HepG2 (cell line): ENCODE data around the gene DHRS1. TPM values are rescaled to one million over a fixed set of nuclear protein-coding genes. Genes with fewer than 3 reads are reported as not detected.

Experiments
- ATAC-seq: fragments of 200-7000 bp; cut with Tn5 transposase; 3 replicates; pipeline ENCODE4 v1.9.1; 2020; ENCODE audit warnings: mild to moderate bottlenecking, moderate library complexity
- BruUV-seq: library from RNA; stranded (reverse); fragments of 400-500 nt; replicated peaks from 2 replicates; lab custom pipeline; 2021; lab: Mats Ljungman, UMichigan
- CTCF ChIA-PET: fragments of 300-600 bp; formaldehyde crosslinking; extraction: SDS; loops from one replicate; lab custom pipeline; 2021; ENCODE audit warnings: low total read pairs, inconsistent platforms, low intra/inter-chr PET ratio; lab: Yijun Ruan, JAX
- POLR2A ChIA-PET: fragments of 350-600 bp; sonication (Branson Sonifier 250); formaldehyde crosslinking; loops from one replicate; lab custom pipeline; 2020; ENCODE audit warnings: antibody characterized with exemption, inconsistent platforms; lab: Yijun Ruan, JAX
- DNase-seq: peaks from one replicate; pipeline ENCODE4 v3.0.0-alpha.2; 2015; ENCODE audit warnings: low spot score
- FAIRE-seq: peaks from 3 replicates; lab custom pipeline; 2011; peaks lifted over from hg19 to GRCh38; lab: Jason Lieb, UNC
- H2AFZ ChIP-seq: one replicate; pipeline ENCODE4 v1.6.1; 2011; ENCODE audit warnings: low read length, inconsistent platforms
- H3K27ac ChIP-seq: fragments of 300-600 bp; 3 replicates; pipeline ENCODE4 v1.8.0; 2011; ENCODE audit warnings: mixed run types, mild to moderate bottlenecking, mixed read lengths, low read length, inconsistent platforms; ENCODE audit not compliant: insufficient read depth; ENCODE audit errors: extremely low read length
- H3K27me3 ChIP-seq, 2 experiments: fragments of 200-600 bp in 1 of 2; 2 replicates in 1 of 2; 3 replicates in 1 of 2; pipeline versions ENCODE4 v1.6.0 to v1.8.0; 2011; ENCODE audit warnings: low read length in 2 of 2, mild to moderate bottlenecking in 2 of 2, moderate library complexity in 2 of 2, inconsistent platforms in 1 of 2; ENCODE audit not compliant: insufficient read depth in 2 of 2, control insufficient read depth in 1 of 2
- H3K36me3 ChIP-seq, 2 experiments: fragments of 200-600 bp in 1 of 2; replicated peaks in 1 of 2; 2 replicates in 1 of 2; 3 replicates in 1 of 2; pipeline versions ENCODE4 v1.5.1 to v1.8.0; 2011; ENCODE audit warnings: low read length in 2 of 2, inconsistent platforms in 1 of 2; ENCODE audit not compliant: insufficient read depth in 2 of 2, control insufficient read depth in 1 of 2
- H3K4me1 ChIP-seq: 2 replicates; pipeline ENCODE4 v1.5.1; 2012; ENCODE audit warnings: low read length, inconsistent platforms; ENCODE audit not compliant: insufficient read depth
- H3K4me2 ChIP-seq: 2 replicates; pipeline ENCODE4 v1.6.0; 2011; ENCODE audit warnings: low read depth, low read length, inconsistent platforms
- H3K4me3 ChIP-seq, 3 experiments: fragments of 200-600 bp in 1 of 3; sonication (generic), shearing (Covaris generic) in 1 of 3; replicated peaks in 1 of 3; 2 replicates each; pipeline ENCODE4 v1.5.1; 2011 to 2016; ENCODE audit warnings: low read length in 3 of 3, inconsistent platforms in 2 of 3, low read depth in 2 of 3, mild to moderate bottlenecking in 2 of 3, control low read depth in 1 of 3, mixed read lengths in 1 of 3; ENCODE audit not compliant: insufficient read depth in 1 of 3
- H3K79me2 ChIP-seq: one replicate; pipeline ENCODE4 v1.6.1; 2011; ENCODE audit warnings: low read length, inconsistent platforms; ENCODE audit not compliant: insufficient read depth
- H3K9ac ChIP-seq: 2 replicates; pipeline ENCODE4 v1.6.0; 2011; ENCODE audit warnings: mild to moderate bottlenecking, low read depth, low read length, inconsistent platforms; ENCODE audit not compliant: insufficient read depth
- H3K9me3 ChIP-seq: 2 replicates; pipeline ENCODE4 v1.5.1; 2012; ENCODE audit warnings: mild to moderate bottlenecking, low read length
- H4K20me1 ChIP-seq: 2 replicates; pipeline ENCODE4 v1.6.0; 2011; ENCODE audit warnings: inconsistent platforms, mild to moderate bottlenecking, low read length, moderate library complexity; ENCODE audit not compliant: insufficient read depth
- HDAC2 ChIP-seq: sonication (generic); formaldehyde crosslinking; IDR thresholded peaks from 2 replicates; pipeline ENCODE4 v1.4.0; 2020; ENCODE audit warnings: missing genetic modification reagents
- MBNL3 ChIP-seq: fragments of 250-450 bp; sonication (Bioruptor Pico); conservative IDR thresholded peaks from 2 replicates; pipeline ENCODE4 v1.8.0; 2022; ENCODE audit warnings: mild to moderate bottlenecking, inconsistent platforms
- RELA ChIP-seq: sonication (generic); formaldehyde crosslinking; IDR thresholded peaks from 2 replicates; pipeline ENCODE4 v1.4.0; 2020; ENCODE audit warnings: missing genetic modification reagents
- RNF219 ChIP-seq: sonication (generic); formaldehyde crosslinking; IDR thresholded peaks from 2 replicates; pipeline ENCODE4 v1.5.0; 2020; ENCODE audit warnings: mild to moderate bottlenecking, missing genetic modification reagents
- SETDB1 ChIP-seq: sonication (generic); formaldehyde crosslinking; IDR thresholded peaks from 2 replicates; pipeline ENCODE4 v1.5.1; 2020; ENCODE audit warnings: missing genetic modification reagents, mild to moderate bottlenecking, borderline replicate concordance
- ZNF232 ChIP-seq: sonication (generic); formaldehyde crosslinking; IDR thresholded peaks from 2 replicates; pipeline ENCODE4 v1.4.0; 2020; ENCODE audit warnings: missing genetic modification reagents, borderline replicate concordance
- ZNF337 ChIP-seq: sonication (generic); formaldehyde crosslinking; IDR thresholded peaks from 2 replicates; pipeline ENCODE4 v1.5.1; 2020; ENCODE audit warnings: missing genetic modification reagents, low read depth, mild to moderate bottlenecking, borderline replicate concordance
- ZNF451 ChIP-seq: sonication (generic); formaldehyde crosslinking; IDR thresholded peaks from 2 replicates; pipeline ENCODE4 v1.5.0; 2020; ENCODE audit warnings: mild to moderate bottlenecking, missing genetic modification reagents
- ZNF510 ChIP-seq: sonication (generic); formaldehyde crosslinking; IDR thresholded peaks from 2 replicates; pipeline ENCODE4 v1.4.0; 2020; ENCODE audit warnings: low read depth, mild to moderate bottlenecking, missing genetic modification reagents
- ZNF775 ChIP-seq: sonication (generic); formaldehyde crosslinking; IDR thresholded peaks from 2 replicates; pipeline ENCODE4 v1.4.0; 2020; ENCODE audit warnings: missing genetic modification reagents, mild to moderate bottlenecking, moderate library complexity, borderline replicate concordance
- ZNF841 ChIP-seq: sonication (generic); formaldehyde crosslinking; IDR thresholded peaks from 2 replicates; pipeline ENCODE4 v1.8.1; 2023; ENCODE audit warnings: missing genetic modification reagents, borderline replicate concordance
- ZNF878 ChIP-seq: sonication (generic); formaldehyde crosslinking; IDR thresholded peaks from 2 replicates; pipeline ENCODE4 v1.8.1; 2023; ENCODE audit warnings: mild to moderate bottlenecking, missing genetic modification reagents, moderate library complexity
- ZNF891 ChIP-seq: sonication (generic); formaldehyde crosslinking; IDR thresholded peaks from 2 replicates; pipeline ENCODE4 v1.5.0; 2020; ENCODE audit warnings: mild to moderate bottlenecking, missing genetic modification reagents
- WGBS: methylation state at CpG from one replicate; pipeline ENCODE4 v1.1.6; 2017; ENCODE audit warnings: low lambda C conversion rate; 5-methylcytosine and 5-hydroxymethylcytosine counted together
- in situ Hi-C: cut with HindIII; loops from 2 replicates; pipeline ENCODE4 v1.10.0; 2017; ENCODE audit warnings: low pct_unique_long_range_greater_than_20kb; ENCODE audit not compliant: extremely low pct_ligation_motif_present
- intact Hi-C: fragments of 100-400 bp; cut with micrococcal nuclease; formaldehyde crosslinking; loops from one replicate; pipeline ENCODE4 v1.10.0; 2022; ENCODE audit not compliant: unreplicated experiment
- polyA plus RNA-seq, 8 experiments: library from polyadenylated mRNA; depleted of rRNA in 3 of 8; stranded (reverse) in 7 of 8; unstranded in 1 of 8; fragments of >200 nt; fragmentation: Illumina TruSeq in 4 of 8; extraction: Trizol in 4 of 8; gene quantifications; 2 replicates each; pipeline versions ENCODE4 v1.2.1 to v1.2.3, GENCODE V29; 2011 to 2016; ENCODE audit warnings: low read depth in 4 of 8, missing spikeins in 1 of 8, mixed read lengths in 1 of 8; ENCODE audit not compliant: insufficient read depth in 1 of 8
- total RNA-seq, 5 experiments: library from RNA; depleted of rRNA; stranded (reverse); fragments of >200 nt; fragmentation: Illumina TruSeq; extraction: Trizol; gene quantifications; 2 replicates each; pipeline ENCODE4 v1.2.3, GENCODE V29; 2016; ENCODE audit warnings: low read depth in 1 of 5
- TF ChIP-seq, protein P1 (sequence below): sonication (generic); formaldehyde crosslinking; IDR thresholded peaks from 2 replicates; pipeline ENCODE4 v1.5.0; 2020; ENCODE audit warnings: missing genetic modification reagents, mild to moderate bottlenecking, borderline replicate concordance

The DHRS1 gene
- total and polyA plus RNA-seq, 2 of the 13 experiments (the other 11 are each of a cell fraction or from before 2014, with no cell fraction given), result 49.8 to 60.8 TPM

DNA sequence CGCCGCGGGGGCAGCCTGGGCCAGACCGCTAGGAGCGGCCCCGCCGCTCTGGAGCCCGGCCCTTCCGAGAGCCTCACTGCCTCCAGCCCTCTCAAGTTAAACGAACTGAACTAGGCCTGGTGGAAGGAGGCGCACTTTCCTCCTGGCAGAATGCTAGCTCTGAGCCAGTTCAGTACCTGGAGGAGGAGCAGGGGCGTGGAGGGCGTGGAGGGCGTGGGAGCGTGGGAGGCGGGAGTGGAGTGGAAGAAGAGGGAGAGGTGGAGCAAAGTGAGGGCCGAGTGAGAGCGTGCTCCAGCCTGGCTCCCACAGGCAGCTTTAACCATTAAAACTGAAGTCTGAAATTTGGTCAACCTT lies 17.0 kb upstream of the DHRS1 start:
- POLR2A ChIA-PET, result interaction anchor here (0.9 to 3.5 kb wide), 13 partner anchors 9 to 202 kb away, joined by 3 to 57 read pairs (median 8); partner anchors contain the start of genes CBLN3, CHMP4A, CIDEB and DCAF11
- no peaks in the 10 kb centered on the region for H3K36me3 ChIP-seq
- H2AFZ ChIP-seq, result no peak overlapping the region
- no peak overlapping the region for H3K4me3 ChIP-seq
- intact Hi-C loops (no loop called here), in situ Hi-C loops (no loop called here)
- no TSS peak for BruUV-seq
- no peak overlapping the region for H3K27ac ChIP-seq
- 0 out of 2 replicates have a peak overlapping the region, but pooled peaks have one; percentile 89 for H3K4me2 ChIP-seq
- no peaks in the 10 kb centered on the region for H3K9me3 ChIP-seq
- WGBS, result 85% methylated on average over 18 of the region's 18 CpGs
- peak; percentile 0; the same call in 2 of the 3 replicates for ATAC-seq
- no peak for FAIRE-seq
- no peaks in the 10 kb centered on the region for H4K20me1 ChIP-seq
- CTCF ChIA-PET, result interaction anchor here (1.2 to 2.4 kb wide), 3 partner anchors 9 to 120 kb away, joined by 3 to 7 read pairs (median 4); partner anchors contain the start of gene CIDEB
- H3K9ac ChIP-seq, result no peak overlapping the region
- H3K4me1 ChIP-seq, result peaks cover 37% of the 10 kb centered on the region
- peaks cover 6 to 41% of the 10 kb centered on the region in 2 experiments; a peak in 4 of 5 replicates for H3K27me3 ChIP-seq
- DNase-seq, result no peak
- TF ChIP-seq ZNF775 (no peak), ZNF337 (CRISPR knock-in tag) (peak; percentile 19; the same call in 1 of the 2 replicates), RELA (CRISPR knock-in tag) (0 out of 2 replicates have a peak, but pooled peaks have one; percentile 0)
- H3K79me2 ChIP-seq, result no peaks in the 10 kb centered on the region

DNA sequence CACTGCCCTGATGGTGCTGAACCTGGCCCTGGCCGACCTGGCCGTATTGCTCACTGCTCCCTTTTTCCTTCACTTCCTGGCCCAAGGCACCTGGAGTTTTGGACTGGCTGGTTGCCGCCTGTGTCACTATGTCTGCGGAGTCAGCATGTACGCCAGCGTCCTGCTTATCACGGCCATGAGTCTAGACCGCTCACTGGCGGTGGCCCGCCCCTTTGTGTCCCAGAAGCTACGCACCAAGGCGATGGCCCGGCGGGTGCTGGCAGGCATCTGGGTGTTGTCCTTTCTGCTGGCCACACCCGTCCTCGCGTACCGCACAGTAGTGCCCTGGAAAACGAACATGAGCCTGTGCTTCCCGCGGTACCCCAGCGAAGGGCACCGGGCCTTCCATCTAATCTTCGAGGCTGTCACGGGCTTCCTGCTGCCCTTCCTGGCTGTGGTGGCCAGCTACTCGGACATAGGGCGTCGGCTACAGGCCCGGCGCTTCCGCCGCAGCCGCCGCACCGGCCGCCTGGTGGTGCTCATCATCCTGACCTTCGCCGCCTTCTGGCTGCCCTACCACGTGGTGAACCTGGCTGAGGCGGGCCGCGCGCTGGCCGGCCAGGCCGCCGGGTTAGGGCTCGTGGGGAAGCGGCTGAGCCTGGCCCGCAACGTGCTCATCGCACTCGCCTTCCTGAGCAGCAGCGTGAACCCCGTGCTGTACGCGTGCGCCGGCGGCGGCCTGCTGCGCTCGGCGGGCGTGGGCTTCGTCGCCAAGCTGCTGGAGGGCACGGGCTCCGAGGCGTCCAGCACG lies 16.4 kb upstream of the DHRS1 start:
- BruUV-seq, result TSS peak; percentile 55
- DNase-seq (peak; percentile 65), FAIRE-seq (no peak), ATAC-seq (peak; percentile 81)
- intact Hi-C loops (no loop called here), in situ Hi-C loops (no loop called here)
- CTCF ChIA-PET, result interaction anchor here (1.2 to 2.4 kb wide), 3 partner anchors 8 to 121 kb away, joined by 3 to 7 read pairs (median 4); partner anchors contain the start of gene CIDEB
- whole genome bisulfite sequencing, result 46% methylated on average over 70 of the region's 70 CpGs
- no peaks in the 10 kb centered on the region for H3K36me3 ChIP-seq
- H3K4me3 ChIP-seq, result peak overlapping the region; percentile 29 to 73 (median 40)
- H3K79me2 ChIP-seq, result no peaks in the 10 kb centered on the region
- H4K20me1 ChIP-seq, result no peaks in the 10 kb centered on the region
- peak overlapping the region; percentile 35 for H3K9ac ChIP-seq
- peak overlapping the region; percentile 18 for H3K27ac ChIP-seq
- H3K27me3 ChIP-seq, result peaks cover 6 to 39% of the 10 kb centered on the region in 2 experiments; a peak in 4 of 5 replicates
- H3K9me3 ChIP-seq, result no peaks in the 10 kb centered on the region
- H3K4me2 ChIP-seq, result peak overlapping the region; percentile 89
- peaks cover 37% of the 10 kb centered on the region for H3K4me1 ChIP-seq
- H2AFZ ChIP-seq, result no peak overlapping the region
- POLR2A ChIA-PET, result interaction anchor here (0.5 to 3.5 kb wide), 19 partner anchors 9 to 1066 kb away, joined by 3 to 57 read pairs (median 6); partner anchors contain the start of genes CBLN3, CHMP4A, CIDEB and DCAF11
- TF ChIP-seq HDAC2 (peak; percentile 75), MBNL3 (CRISPR knock-in tag) (no peak), RNF219 (CRISPR knock-in tag) (no peak), SETDB1 (CRISPR knock-in tag) (no peak), ZNF891 (CRISPR knock-in tag) (peak; percentile 91), ZNF451 (CRISPR knock-in tag) (peak; percentile 98), ZNF878 (CRISPR knock-in tag) (no peak), ZNF232 (peak; percentile 99), ZNF841 (CRISPR knock-in tag) (no peak), ZNF510 (CRISPR knock-in tag) (peak; percentile 97)
- TF ChIP-seq, protein P1, sequence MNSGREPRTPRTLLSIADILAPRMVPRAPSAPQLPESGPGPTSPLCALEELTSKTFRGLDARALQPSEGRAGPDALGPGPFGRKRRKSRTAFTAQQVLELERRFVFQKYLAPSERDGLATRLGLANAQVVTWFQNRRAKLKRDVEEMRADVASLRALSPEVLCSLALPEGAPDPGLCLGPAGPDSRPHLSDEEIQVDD (CRISPR knock-in tag), result peak; percentile 95; the same call in 1 of the 2 replicates
